NCI-H748 treated with DMSO at 0.1 percent for 48 hours (cell line): ENCODE data around the gene ADGRA3.

Experiments used
- DNase-seq: peaks from one replicate; lab custom pipeline; 2025; lab: John Stamatoyannopoulos, UW

ADGRA3 gene, protein sequence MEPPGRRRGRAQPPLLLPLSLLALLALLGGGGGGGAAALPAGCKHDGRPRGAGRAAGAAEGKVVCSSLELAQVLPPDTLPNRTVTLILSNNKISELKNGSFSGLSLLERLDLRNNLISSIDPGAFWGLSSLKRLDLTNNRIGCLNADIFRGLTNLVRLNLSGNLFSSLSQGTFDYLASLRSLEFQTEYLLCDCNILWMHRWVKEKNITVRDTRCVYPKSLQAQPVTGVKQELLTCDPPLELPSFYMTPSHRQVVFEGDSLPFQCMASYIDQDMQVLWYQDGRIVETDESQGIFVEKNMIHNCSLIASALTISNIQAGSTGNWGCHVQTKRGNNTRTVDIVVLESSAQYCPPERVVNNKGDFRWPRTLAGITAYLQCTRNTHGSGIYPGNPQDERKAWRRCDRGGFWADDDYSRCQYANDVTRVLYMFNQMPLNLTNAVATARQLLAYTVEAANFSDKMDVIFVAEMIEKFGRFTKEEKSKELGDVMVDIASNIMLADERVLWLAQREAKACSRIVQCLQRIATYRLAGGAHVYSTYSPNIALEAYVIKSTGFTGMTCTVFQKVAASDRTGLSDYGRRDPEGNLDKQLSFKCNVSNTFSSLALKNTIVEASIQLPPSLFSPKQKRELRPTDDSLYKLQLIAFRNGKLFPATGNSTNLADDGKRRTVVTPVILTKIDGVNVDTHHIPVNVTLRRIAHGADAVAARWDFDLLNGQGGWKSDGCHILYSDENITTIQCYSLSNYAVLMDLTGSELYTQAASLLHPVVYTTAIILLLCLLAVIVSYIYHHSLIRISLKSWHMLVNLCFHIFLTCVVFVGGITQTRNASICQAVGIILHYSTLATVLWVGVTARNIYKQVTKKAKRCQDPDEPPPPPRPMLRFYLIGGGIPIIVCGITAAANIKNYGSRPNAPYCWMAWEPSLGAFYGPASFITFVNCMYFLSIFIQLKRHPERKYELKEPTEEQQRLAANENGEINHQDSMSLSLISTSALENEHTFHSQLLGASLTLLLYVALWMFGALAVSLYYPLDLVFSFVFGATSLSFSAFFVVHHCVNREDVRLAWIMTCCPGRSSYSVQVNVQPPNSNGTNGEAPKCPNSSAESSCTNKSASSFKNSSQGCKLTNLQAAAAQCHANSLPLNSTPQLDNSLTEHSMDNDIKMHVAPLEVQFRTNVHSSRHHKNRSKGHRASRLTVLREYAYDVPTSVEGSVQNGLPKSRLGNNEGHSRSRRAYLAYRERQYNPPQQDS (N-terminal part only)

DNA sequence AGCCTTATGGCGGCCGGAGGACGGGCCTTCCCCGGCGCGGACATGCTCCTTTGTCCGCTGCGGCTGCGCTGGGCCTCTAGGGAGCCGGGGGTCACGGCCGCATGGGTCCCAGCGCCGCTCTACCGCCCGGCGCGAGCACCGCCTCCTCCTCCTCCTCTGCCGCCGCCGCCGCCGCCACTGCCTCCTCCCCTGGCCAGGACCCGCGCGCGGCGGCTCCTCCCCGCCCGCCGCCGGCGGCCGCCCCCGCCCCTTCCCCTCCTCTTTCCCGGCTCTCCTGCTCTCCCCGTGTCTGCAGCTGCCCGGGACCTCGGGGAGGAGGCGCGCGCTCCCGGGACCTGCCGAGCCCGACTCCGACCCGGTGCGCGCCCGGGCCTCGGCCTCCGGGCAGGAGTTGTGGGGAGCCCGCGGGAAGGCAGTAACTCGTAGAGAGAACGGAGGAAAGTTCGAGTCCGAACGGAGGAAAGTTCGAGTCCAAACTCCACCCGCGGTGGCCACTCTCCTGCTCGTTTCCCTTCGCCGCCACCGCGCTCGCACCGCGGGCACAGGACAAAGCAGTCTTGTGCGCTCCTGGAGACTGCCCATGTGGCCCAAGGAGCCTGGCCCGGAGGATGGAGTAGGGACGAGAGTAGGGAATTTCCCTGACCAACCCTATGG is at the start of gene ADGRA3:
Gene ADGRA3, minus strand, starts transcription at position 179 of the 654 bp plus-strand sequence. CDS start 282 bp downstream, outside the sequence.
- DNase-seq, result peak; percentile 0

DNA sequence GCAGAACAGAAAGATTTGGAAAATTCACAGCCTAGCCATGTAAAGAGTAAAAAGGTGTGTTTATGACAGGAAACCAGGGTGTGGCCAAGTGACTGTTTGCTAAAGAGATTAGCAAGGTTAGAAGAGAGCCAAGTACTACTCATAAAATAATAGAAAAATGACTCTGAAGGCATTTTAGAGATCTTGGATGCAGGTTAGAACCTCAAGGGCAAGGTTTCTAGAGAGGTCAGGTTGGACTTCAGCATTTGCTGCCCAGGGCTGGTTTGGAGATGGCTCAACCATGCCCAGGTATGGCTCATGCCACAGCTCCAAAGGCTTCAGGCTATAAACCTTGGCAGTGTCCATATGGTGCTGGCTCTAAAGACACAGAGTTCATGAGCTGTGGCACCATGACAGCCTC is 40.6 kb upstream of the ADGRA3 start:
- no peak for DNase-seq

DNA sequence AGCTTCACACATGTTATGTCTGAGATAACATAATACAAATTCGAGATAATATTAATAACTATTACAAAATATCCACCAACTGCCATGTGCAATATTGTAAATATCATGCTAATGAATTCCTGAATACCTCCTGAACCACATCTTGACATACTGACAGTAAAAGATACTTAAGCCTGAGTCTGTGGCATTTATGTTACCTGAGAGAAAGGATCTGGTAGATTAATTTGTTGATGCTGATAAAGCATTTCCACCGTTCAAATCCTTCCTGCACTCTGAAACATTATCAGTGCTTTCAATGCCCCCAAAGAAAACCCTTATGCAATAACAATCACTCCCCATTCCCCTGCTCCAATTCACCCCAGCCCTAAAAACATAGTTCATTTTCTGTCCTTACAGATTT is 38.8 kb upstream of the ADGRA3 start:
- no peak for DNase-seq

DNA sequence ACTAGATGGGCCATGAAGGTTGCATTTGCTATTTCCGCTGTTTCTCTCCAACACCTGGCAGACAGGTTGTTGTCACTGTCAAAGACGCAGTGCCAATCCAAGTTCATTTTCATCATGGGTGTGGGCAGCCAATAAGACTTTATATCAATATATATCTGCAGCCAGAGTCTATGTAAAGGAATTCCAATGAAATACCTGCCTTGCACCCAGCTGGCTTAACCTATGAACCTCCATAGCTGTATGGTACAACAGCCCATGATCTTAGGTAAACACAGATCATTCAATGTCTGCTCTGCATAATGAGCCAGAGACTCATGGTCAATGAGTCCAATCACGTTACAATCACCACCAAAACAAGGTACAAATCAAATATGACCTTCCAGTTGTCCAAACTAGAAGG is 37.7 kb upstream of the ADGRA3 start:
- DNase-seq, result no peak

DNA sequence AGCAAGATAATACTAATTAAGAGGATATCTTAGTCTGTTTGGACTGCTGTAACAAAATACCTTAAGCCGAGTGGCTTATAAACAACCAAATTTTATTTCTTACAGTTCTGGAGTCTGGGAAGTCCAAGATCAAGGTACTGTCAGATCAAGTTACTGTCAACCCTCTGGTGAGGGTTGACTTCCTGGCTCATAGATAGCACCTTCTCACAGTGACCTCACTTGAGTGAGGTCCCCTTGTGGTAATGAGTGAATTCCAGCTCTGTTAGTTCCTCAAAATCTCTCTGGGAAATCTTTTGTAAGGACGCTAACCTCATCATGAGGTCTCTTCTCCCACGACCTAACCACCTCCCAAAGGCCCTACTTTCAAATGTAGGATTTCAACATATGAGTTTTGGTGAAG is 36.9 kb upstream of the ADGRA3 start:
- no peak for DNase-seq

DNA sequence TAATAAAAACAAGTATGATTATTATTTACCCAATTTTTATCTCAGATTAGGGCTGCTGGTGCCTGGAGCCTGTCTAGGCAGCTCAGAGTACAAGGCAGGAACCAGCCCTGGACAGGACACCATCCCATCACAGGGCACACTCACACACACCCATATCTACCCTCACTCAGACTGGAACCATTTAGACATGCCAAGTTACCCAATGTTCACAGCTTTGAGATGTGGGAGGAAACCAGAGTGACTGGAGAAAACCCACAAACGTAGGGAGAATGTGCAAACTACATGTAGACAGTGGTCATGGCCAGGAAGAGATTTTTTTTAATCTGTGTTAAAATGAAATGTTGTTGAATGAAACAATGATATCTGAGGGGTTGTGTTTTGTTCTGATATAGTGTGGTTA is 35.7 kb upstream of the ADGRA3 start:
- DNase-seq, result no peak

DNA sequence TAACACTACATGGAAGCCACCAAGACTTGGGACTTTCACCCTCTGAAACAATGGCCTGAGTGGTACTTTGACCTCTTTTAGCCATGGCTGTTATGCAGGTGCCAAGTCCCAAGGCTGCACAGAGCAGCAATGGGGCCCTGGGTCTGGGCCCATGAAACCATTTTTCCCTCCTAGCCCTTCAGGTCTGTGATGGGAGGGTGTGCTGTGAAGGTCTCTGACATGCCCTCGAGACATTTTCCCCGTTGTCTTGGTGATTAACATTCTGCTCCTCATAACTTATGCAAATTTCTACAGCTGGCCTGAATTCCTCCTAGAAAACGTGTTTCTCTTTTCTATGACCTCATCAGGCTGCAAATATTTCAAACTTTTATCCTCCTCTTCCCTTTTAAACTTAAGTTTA is 30.4 kb upstream of the ADGRA3 start:
- no peak for DNase-seq

DNA sequence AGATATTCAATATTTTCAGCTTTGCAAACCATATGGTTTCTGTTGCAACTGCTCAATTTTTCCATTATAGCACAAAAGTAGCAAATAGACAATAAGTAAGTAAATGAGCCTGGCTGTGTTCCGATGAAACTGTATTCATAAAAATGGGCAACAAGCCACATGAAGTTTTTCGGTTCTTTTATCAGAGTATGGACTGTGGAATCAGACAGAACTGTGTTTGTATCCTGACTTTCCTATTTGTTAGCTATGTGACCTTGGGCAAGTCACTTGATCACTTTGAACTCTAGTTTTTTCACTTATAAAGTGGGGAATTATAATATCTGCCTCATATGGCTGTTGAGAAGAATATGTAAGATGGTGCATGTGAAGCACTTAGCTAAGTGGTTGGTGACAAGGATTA is 23.4 kb upstream of the ADGRA3 start:
- no peak for DNase-seq

DNA sequence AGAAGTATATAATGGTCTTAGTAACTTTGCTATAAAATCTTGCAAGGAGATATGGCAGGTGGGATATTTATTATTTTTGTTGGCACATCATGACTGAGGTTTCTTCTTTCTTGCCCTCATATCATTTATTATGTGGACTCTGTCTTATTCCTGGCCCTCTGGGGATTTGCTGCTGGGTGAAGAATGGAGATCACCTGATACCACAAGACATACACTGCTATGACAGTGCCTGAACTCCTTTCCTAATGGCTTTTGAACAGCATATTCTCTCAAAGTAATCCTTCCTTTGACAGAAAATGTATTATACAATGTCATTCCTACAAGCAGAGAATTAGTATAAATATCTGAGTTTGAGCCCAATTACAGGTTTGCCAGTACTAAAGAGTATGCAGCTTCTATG is 22.0 kb upstream of the ADGRA3 start:
- DNase-seq, result no peak

DNA sequence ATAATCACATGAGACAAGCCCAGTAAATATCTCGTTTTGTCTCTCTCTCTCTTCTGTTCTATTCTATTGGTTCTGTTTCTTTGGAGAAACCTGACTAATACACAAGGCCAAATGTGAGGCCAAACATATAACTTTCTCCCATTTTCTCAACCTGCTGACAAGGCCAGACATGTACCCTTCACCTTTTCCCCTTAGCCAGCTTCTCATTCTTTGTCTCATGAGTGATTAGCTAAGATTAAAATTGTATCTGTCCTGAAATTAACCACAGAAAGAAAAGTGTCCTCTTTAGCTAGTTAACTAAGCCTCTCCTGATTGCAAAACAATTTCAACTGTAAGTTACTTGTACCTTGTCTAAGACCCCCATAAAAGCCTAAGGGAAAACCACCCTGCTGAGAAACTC is 18.5 kb upstream of the ADGRA3 start:
- DNase-seq, result no peak

DNA sequence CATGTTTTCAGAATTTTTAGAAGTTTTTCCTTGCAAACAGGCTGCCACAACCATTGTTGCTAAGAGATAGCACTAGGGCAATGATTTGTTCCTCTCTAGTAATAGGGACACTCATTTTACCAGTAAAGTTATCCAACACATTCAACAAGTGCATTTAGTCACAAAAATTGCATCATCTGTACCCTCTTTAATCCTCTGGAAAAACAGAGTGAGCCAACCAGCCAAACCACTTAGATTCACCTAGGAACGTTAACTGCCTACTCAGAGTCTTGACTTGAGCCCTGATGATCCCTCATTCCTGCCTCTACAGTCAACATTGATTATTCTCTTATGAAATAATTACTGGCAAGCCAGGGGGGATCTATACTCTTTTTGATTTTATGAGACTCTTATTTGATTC is 17.0 kb upstream of the ADGRA3 start:
- no peak for DNase-seq

DNA sequence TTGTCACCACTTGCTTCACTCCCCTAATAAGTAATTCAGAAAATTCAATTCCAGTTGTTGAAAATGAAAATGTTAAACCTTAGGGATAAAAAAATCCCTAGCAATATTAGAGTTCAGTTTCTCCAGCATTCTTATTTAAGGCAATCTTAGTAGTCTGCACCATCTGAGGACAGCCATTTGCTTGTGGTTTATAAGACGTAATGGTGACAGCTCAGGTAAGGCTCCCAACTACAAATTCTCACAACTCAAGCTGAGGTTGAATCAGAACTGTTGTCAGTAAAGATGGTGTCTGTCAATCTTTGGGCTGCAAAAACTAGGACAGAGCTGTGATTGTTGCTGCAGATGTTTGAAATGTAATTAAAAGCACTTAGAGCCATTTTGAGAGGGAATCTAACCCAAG is 16.3 kb upstream of the ADGRA3 start:
- no peak for DNase-seq

DNA sequence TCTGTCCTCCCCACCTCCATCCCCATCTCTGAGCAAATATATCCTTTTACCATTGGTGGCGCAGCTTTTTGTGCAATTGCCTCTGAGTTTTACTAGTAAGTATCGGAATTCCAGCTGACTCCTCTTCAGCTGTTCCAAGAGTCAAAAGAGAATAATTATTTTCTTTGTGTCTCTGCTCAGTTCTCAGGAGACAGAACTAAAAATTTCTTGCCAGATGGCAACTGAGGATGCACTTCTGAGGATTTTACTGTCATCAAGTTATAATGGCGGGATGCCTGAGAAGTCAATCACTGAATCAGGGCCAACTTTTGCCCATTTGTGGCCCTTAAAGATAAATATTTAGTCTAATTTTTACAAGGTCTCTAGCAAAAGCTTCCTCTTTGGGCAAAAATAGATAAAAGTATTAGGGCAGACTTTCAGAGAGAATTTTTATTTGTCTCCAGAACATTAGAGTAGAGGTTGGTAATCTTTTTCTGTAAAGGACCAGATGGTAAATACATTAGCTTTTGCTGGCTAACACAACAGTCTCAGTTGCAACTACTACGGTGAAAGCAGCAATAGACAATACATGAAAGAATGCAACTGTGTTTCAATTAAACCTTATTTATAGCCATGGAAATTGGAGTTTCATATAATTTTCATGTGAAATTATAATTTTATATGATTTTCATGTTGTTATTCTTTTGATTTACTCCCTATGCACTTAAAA is 15.6 kb upstream of the ADGRA3 start:
- no peak for DNase-seq

DNA sequence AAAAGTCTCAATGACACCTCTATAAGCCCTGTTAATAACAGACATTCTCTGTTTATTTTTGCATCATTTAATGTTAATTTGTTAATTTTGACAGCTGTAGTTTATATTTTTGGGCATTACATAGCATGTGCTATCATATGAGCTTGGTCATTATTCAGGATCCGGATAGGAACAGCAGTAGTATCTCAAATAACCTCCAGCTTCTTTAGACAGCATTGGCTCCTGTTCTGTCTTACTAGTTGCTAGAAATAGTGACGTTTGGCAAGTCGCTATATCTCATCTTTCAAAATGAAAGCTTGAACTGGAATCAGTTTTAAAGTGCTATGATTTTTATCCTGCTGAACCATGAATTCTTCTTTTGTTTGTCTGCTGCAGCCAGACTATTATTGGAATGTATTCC is 9.0 kb upstream of the ADGRA3 start:
- DNase-seq, result no peak

DNA sequence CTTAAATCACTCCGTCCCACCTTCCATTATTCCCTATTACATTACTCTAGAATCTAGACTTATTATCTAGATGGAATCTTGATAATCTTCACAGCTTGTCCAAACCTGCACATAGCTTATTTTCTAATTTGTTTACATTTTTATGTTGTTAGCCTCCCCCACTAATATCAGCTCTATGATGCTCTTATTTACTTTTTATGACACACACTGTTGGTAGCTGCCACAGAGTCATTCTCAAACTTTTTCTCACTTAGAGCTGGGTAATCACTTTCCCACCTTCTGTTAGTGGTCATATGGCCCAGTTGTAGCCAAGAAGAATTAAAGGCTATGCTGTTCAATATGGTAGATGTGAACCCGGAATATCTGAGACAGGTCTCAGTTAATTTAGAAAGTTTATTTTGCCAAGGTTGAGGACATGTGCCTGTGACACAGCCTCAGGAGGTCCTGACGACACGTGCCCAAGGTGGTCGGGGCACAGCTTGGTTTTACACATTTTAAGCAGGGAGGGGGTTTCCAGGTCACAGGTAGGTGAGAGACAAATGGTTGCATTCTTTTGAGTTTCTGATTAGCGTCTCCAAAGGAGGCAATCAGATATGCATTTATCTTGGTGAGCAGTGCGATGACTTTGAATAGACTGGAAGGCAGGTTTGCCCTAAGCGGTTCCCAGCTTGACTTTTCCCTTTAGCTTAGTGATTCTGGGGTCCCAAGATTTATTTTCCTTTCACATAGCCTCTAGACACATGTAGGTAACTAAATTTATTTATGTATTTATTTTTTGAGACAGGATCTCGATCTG is 7.0 kb upstream of the ADGRA3 start:
- no peak for DNase-seq

DNA sequence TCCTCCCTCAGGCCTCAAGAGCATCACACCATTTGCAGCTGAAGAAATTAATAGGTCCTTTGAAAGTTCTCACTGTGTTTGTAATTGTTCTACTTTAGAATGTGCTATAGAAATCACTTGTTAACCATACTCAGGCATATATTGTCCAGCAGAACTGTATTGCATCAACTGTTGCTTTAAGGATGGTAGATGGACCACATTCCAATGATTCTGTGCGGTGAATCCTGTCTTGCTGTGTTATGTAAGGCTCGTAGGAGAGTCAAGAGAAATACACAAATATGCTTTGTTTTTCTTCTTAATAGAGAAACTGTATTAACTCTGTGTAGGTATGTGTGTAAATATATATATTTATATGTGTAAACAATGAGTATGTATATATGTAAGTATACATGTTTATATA is 6.3 kb upstream of the ADGRA3 start:
- no peak for DNase-seq

DNA sequence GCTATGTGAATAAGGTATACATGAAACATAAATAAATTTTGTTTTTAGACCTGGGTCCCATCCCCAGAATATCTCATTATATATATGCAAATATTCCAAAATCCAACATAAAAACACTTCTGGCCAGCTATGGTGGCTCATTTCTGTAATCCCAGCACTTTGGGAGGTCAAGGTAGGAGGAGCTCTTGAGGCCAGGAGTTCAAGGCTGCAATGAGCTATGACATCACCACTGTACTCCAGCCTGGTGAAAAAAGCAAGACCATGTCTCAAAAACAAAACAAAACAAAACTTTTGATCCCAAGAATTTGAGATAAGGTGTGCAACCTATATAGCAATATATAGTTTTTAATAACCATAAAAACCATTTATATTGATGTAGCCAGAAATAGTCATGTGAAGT is 5.4 kb upstream of the ADGRA3 start:
- DNase-seq, result no peak

DNA sequence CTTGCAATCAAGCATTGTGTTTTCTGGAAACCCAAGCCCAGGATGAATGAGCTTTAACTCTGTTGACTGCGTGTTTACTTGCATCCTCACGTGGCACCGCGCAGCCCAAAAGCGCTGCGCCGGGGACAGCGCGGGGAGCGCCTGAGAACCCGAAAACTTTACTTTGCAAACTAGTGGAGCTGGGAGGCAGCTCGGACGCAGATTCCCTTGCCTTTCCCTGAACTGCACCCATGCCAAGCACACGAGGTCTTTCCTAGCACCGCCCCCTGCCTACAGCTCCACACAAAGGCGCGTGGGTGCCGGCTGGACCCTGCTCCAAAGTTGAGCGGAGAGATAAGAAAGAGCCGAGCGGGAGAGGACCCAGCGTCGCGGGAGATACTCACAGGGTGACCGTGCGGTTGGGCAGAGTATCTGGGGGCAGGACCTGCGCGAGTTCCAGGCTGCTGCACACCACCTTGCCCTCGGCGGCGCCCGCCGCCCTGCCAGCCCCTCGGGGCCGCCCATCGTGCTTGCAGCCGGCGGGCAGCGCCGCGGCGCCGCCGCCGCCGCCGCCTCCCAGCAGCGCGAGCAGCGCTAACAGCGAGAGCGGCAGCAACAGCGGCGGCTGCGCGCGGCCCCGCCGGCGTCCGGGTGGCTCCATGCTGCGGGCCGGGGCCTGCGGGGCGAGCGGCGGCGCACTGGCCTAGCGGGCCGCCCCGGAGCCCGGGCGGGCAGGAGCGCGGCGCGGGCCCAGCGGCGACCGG is 550 bp downstream of the ADGRA3 start:
- peak; percentile 5 for DNase-seq

DNA sequence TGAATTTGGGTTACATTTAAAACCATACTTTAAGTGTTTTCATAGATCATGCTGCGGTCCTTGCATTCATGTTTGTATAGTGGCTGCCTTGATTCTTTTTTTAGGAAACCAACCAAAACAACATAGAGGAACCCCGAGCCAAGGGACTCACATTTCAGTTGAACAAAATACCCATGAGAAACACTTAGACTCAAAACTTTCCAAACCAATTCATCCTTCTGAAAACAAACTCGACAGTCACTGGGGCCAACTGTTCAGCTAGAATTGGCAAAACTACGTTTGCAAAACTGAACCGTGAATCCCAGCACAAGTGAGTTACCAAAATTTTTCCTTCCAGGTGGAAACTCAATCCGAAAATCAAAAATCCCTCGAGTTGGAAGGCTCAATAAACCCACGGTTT is 1.4 kb downstream of the ADGRA3 start:
- no peak for DNase-seq

DNA sequence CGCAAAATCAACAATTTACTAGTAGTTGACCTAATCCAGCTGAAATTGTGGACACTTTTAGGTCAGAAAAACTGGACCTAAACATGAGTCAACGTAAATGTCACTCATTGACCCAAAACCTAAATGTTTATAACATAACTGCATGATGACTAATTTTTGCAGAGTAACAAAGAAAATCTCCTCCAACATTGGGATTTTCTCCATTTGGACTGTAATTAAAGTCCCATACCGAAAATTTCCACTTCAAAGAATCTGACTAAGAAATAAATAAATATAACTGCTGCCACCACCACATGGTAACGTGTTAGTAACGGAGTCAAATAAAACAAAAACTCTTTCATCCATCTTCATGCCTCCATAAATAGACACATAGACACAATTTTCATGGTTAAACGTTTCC is 1.9 kb downstream of the ADGRA3 start:
- no peak for DNase-seq
